Neural progenitor cell (in vitro differentiated cells): ENCODE results near the gene GRIP1. TPM values are rescaled to one million over a fixed set of nuclear protein-coding genes. Genes with fewer than 3 reads are reported as not detected.

Experiments
- DNase-seq: peaks from one replicate; pipeline ENCODE4 v3.0.0-alpha.2; 2016; ENCODE audit warnings: low spot score
- H2AFZ ChIP-seq: fragments of 200-600 bp; sonication (generic); replicated peaks from 2 replicates; pipeline ENCODE4 v1.6.1; 2016; ENCODE audit warnings: antibody characterized with exemption
- H3F3A ChIP-seq: fragments of 200-600 bp; sonication (generic); 2 replicates; pipeline ENCODE4 v1.6.1; 2016; ENCODE audit warnings: antibody characterized with exemption, low read depth
- H3K27ac ChIP-seq: fragments of 200-600 bp; sonication (generic); 2 replicates; pipeline ENCODE4 v1.5.1; 2016; ENCODE audit warnings: mild to moderate bottlenecking
- H3K27me3 ChIP-seq: fragments of 200-600 bp; sonication (generic); 2 replicates; pipeline ENCODE4 v1.6.1; 2016; ENCODE audit warnings: mild to moderate bottlenecking, moderate library complexity
- H3K36me3 ChIP-seq: fragments of 200-600 bp; sonication (generic); 2 replicates; pipeline ENCODE4 v1.5.1; 2016
- H3K4me1 ChIP-seq: fragments of 200-600 bp; sonication (generic); 2 replicates; pipeline ENCODE4 v1.6.1; 2016; ENCODE audit warnings: mixed run types
- H3K4me2 ChIP-seq: fragments of 200-600 bp; sonication (generic); 2 replicates; pipeline ENCODE4 v1.6.1; 2016
- H3K4me3 ChIP-seq: fragments of 200-600 bp; sonication (generic); 2 replicates; pipeline ENCODE4 v1.5.1; 2016
- H3K79me2 ChIP-seq: fragments of 200-600 bp; sonication (generic); 2 replicates; pipeline ENCODE4 v1.6.1; 2016; ENCODE audit warnings: low read depth
- H3K9ac ChIP-seq: fragments of 200-600 bp; sonication (generic); 2 replicates; pipeline ENCODE4 v1.6.1; 2016
- H3K9me3 ChIP-seq: fragments of 200-600 bp; sonication (generic); 2 replicates; pipeline ENCODE4 v1.5.1; 2016; ENCODE audit warnings: low read depth
- H4K20me1 ChIP-seq: fragments of 200-600 bp; sonication (generic); 2 replicates; pipeline ENCODE4 v1.6.1; 2016; ENCODE audit warnings: low read depth
- H3K27ac Mint-ChIP-seq: 3 replicates; pipeline ENCODE4 v1.8.0; 2021; ENCODE audit warnings: mixed read lengths
- H3K27me3 Mint-ChIP-seq: 2 replicates; pipeline ENCODE4 v1.8.0; 2022; ENCODE audit warnings: low read depth, mild to moderate bottlenecking, inconsistent platforms, moderate library complexity, mixed read lengths; ENCODE audit not compliant: insufficient read depth
- H3K36me3 Mint-ChIP-seq: 3 replicates; pipeline ENCODE4 v1.8.0; 2021; ENCODE audit warnings: mixed read lengths
- H3K4me1 Mint-ChIP-seq: 3 replicates; pipeline ENCODE4 v1.8.0; 2021; ENCODE audit warnings: mixed read lengths
- H3K4me3 Mint-ChIP-seq: 3 replicates; pipeline ENCODE4 v1.8.0; 2021; ENCODE audit warnings: mild to moderate bottlenecking, moderate library complexity, mixed read lengths
- H3K9me3 Mint-ChIP-seq: 3 replicates; pipeline ENCODE4 v1.8.0; 2020; ENCODE audit warnings: mixed read lengths
- EZH2 ChIP-seq: fragments of 200-600 bp; sonication (generic); IDR thresholded peaks from 2 replicates; pipeline ENCODE4 v1.6.1; 2017; ENCODE audit warnings: antibody characterized with exemption, mild to moderate bottlenecking, moderate library complexity
- EZH2phosphoT487 ChIP-seq: fragments of 200-600 bp; sonication (generic); IDR thresholded peaks from 2 replicates; pipeline ENCODE4 v1.6.1; 2017; ENCODE audit warnings: antibody characterized with exemption
- total RNA-seq: library from RNA; depleted of rRNA; stranded (reverse); fragments of >200 nt; gene quantifications from 2 replicates; pipeline ENCODE4 v1.2.3, GENCODE V29; 2015; ENCODE audit warnings: low replicate concordance
- TF ChIP-seq, protein P1 (sequence below): fragments of 200-600 bp; sonication (generic); IDR thresholded peaks from 2 replicates; pipeline ENCODE4 v1.5.1; 2017; ENCODE audit warnings: antibody characterized with exemption, mild to moderate bottlenecking

GRIP1 gene
- total RNA-seq, 1 donor from 2014 or later = 38.2 TPM

GRCh38 chr12:66708704-66709456 lies 30.0 kb upstream of the GRIP1 start:
- no peaks in the 10 kb centered on the region for H3K27me3 ChIP-seq
- H3K9ac ChIP-seq = no peak overlapping the region
- H2AFZ ChIP-seq = no peak overlapping the region
- no peaks in the 10 kb centered on the region for H4K20me1 ChIP-seq
- Mint-ChIP-seq H3K36me3 (no peaks in the 10 kb centered on the region), H3K27ac (no peak overlapping the region), H3K4me1 (no peaks in the 10 kb centered on the region), H3K9me3 (peaks cover 10% of the 10 kb centered on the region), H3K27me3 (no peaks in the 10 kb centered on the region), H3K4me3 (no peak overlapping the region)
- TF ChIP-seq EZH2 (no peak), EZH2phosphoT487 (no peak)
- TF ChIP-seq, protein P1, sequence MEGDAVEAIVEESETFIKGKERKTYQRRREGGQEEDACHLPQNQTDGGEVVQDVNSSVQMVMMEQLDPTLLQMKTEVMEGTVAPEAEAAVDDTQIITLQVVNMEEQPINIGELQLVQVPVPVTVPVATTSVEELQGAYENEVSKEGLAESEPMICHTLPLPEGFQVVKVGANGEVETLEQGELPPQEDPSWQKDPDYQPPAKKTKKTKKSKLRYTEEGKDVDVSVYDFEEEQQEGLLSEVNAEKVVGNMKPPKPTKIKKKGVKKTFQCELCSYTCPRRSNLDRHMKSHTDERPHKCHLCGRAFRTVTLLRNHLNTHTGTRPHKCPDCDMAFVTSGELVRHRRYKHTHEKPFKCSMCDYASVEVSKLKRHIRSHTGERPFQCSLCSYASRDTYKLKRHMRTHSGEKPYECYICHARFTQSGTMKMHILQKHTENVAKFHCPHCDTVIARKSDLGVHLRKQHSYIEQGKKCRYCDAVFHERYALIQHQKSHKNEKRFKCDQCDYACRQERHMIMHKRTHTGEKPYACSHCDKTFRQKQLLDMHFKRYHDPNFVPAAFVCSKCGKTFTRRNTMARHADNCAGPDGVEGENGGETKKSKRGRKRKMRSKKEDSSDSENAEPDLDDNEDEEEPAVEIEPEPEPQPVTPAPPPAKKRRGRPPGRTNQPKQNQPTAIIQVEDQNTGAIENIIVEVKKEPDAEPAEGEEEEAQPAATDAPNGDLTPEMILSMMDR = peak; percentile 61
- H3K79me2 ChIP-seq = no peaks in the 10 kb centered on the region
- H3K4me2 ChIP-seq = no peak overlapping the region
- H3F3A ChIP-seq = no peaks in the 10 kb centered on the region
- no peak overlapping the region for H3K4me3 ChIP-seq
- no peaks in the 10 kb centered on the region for H3K9me3 ChIP-seq
- H3K4me1 ChIP-seq = peaks cover 3% of the 10 kb centered on the region
- no peaks in the 10 kb centered on the region for H3K36me3 ChIP-seq
- peak; percentile 7 for DNase-seq
- H3K27ac ChIP-seq = no peak overlapping the region

- Mint-ChIP-seq H3K4me3 (no peak overlapping the region), H3K27ac (no peak overlapping the region), H3K27me3 (peaks cover 4% of the 10 kb centered on the region), H3K9me3 (peaks cover 10% of the 10 kb centered on the region), H3K4me1 (no peaks in the 10 kb centered on the region), H3K36me3 (no peaks in the 10 kb centered on the region)
- no peak overlapping the region for H3K27ac ChIP-seq
- H3K4me1 ChIP-seq = no peaks in the 10 kb centered on the region
- H3K36me3 ChIP-seq = no peaks in the 10 kb centered on the region
- H3K79me2 ChIP-seq = no peaks in the 10 kb centered on the region
- no peak overlapping the region for H3K4me2 ChIP-seq
- no peak overlapping the region for H3K4me3 ChIP-seq
- no peaks in the 10 kb centered on the region for H3F3A ChIP-seq
- H3K9me3 ChIP-seq = no peaks in the 10 kb centered on the region
- TF ChIP-seq EZH2phosphoT487 (no peak), EZH2 (no peak)
- no peak overlapping the region for H3K9ac ChIP-seq
- DNase-seq = no peak
- H4K20me1 ChIP-seq = no peaks in the 10 kb centered on the region
- no peaks in the 10 kb centered on the region for H3K27me3 ChIP-seq
- H2AFZ ChIP-seq = no peak overlapping the region
Measured at GRCh38 chr12:66707002-66707697, 28.3 kb upstream of the GRIP1 start.

DNA sequence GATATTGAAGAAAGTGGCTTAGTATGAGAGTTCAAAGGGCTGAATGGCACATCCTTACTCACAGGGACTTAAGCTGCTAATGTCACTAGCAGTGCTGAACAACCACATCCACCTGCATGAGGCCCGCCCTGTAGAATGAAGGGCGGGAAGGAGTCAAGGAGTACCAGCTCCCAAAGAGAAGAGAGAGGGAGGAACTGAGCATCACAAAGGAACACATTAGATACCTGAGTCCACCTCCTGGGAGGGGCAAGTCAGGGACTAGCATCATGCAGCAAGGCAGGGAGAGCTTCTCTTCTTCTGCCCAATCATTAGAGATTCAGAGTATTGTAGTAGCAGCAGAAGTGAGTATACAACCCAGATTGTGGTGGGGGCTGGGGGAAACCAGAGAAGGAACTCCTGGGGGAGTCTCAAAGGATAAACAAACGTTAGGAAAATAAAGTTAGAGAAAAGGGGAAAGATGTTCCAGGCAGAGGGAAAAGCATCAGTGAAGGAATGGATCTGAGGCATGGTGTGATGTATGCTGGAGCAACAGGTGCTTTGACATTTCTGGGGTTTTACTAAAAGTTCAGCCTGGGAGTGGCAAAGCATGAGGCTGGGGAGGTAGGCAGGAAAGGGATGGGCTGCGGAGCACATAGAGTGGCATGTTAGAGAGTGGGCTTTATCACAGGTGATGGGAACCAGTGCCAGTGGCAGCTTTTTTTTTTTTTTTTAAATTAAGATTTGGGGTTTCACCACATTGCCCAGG lies 21.0 kb upstream of the GRIP1 start:
- H3K4me3 ChIP-seq = no peak overlapping the region
- no peak overlapping the region for H2AFZ ChIP-seq
- H3K27me3 ChIP-seq = no peaks in the 10 kb centered on the region
- H3K4me2 ChIP-seq = no peak overlapping the region
- no peaks in the 10 kb centered on the region for H3K36me3 ChIP-seq
- no peaks in the 10 kb centered on the region for H3K79me2 ChIP-seq
- H3K9ac ChIP-seq = no peak overlapping the region
- H3K27ac Mint-ChIP-seq = no peak overlapping the region
- H3F3A ChIP-seq = no peaks in the 10 kb centered on the region
- no peaks in the 10 kb centered on the region for H3K36me3 Mint-ChIP-seq
- no peaks in the 10 kb centered on the region for H3K4me1 ChIP-seq
- DNase-seq = no peak
- no peaks in the 10 kb centered on the region for H3K9me3 ChIP-seq
- H3K27me3 Mint-ChIP-seq = peaks cover 4% of the 10 kb centered on the region
- TF ChIP-seq, protein P1 = no peak
- TF ChIP-seq EZH2phosphoT487 = no peak
- TF ChIP-seq EZH2 = no peak
- no peak overlapping the region for H3K27ac ChIP-seq
- H3K9me3 Mint-ChIP-seq = peaks cover 3% of the 10 kb centered on the region
- H4K20me1 ChIP-seq = no peaks in the 10 kb centered on the region
- H3K4me3 Mint-ChIP-seq = no peak overlapping the region
- H3K4me1 Mint-ChIP-seq = no peaks in the 10 kb centered on the region
